Caco-2 (cell line): ENCODE data around the gene KCNC4. TPM values are rescaled to one million over a fixed set of nuclear protein-coding genes. Genes with fewer than 3 reads are reported as not detected.

Experiments used
- BruUV-seq: library from RNA; stranded (reverse); fragments of 400-500 nt; replicated peaks from 2 replicates; lab custom pipeline; 2021; lab: Mats Ljungman, UMichigan
- CTCF ChIA-PET: fragments of 300-600 bp; sonication (Branson Sonifier 250); formaldehyde crosslinking; loops from one replicate; lab custom pipeline; 2022; ENCODE audit warnings: antibody characterized with exemption; lab: Charles Lee
- POLR2A ChIA-PET: fragments of 300-600 bp; sonication (Branson Sonifier 250); formaldehyde crosslinking; loops from one replicate; lab custom pipeline; 2022; ENCODE audit warnings: antibody characterized with exemption; lab: Charles Lee
- DNase-seq, 2 experiments: peaks; one replicate each; pipeline versions ENCODE4 v3.0.0 to v3.0.0-alpha.2; 2020 to 2022
- H3K27me3 ChIP-seq: replicated peaks from 2 replicates; pipeline ENCODE4 v1.6.0; 2011; ENCODE audit warnings: low read length; ENCODE audit not compliant: control insufficient read depth, insufficient read depth
- H3K36me3 ChIP-seq: 2 replicates; pipeline ENCODE4 v1.5.1; 2011; ENCODE audit warnings: low read length; ENCODE audit not compliant: control insufficient read depth, insufficient read depth
- H3K4me1 ChIP-seq: fragments of 250-450 bp; sonication (Bioruptor Pico); 2 replicates; pipeline ENCODE4 v1.5.1; 2020; ENCODE audit warnings: mild to moderate bottlenecking
- H3K4me3 ChIP-seq: 2 replicates; pipeline ENCODE4 v1.5.1; 2011; ENCODE audit warnings: low read depth, mild to moderate bottlenecking, control low read depth, low read length
- H3K9me3 ChIP-seq: fragments of 250-450 bp; sonication (Bioruptor Pico); 2 replicates; pipeline ENCODE4 v1.5.1; 2020; ENCODE audit warnings: mild to moderate bottlenecking, moderate library complexity
- H3K27ac Mint-ChIP-seq: one replicate; pipeline ENCODE4 v1.8.0; 2022; ENCODE audit warnings: mixed read lengths; ENCODE audit not compliant: unreplicated experiment
- H3K27me3 Mint-ChIP-seq: one replicate; pipeline ENCODE4 v1.8.0; 2022; ENCODE audit warnings: mixed read lengths; ENCODE audit not compliant: insufficient read depth, unreplicated experiment
- H3K36me3 Mint-ChIP-seq: one replicate; pipeline ENCODE4 v1.8.0; 2022; ENCODE audit warnings: mild to moderate bottlenecking, mixed read lengths; ENCODE audit not compliant: insufficient read depth, unreplicated experiment
- H3K4me1 Mint-ChIP-seq: one replicate; pipeline ENCODE4 v1.8.0; 2022; ENCODE audit warnings: low read depth, mixed read lengths; ENCODE audit not compliant: unreplicated experiment
- H3K4me3 Mint-ChIP-seq: one replicate; pipeline ENCODE4 v1.8.0; 2022; ENCODE audit warnings: mild to moderate bottlenecking, moderate library complexity, mixed read lengths; ENCODE audit not compliant: unreplicated experiment
- H3K9me3 Mint-ChIP-seq: one replicate; pipeline ENCODE4 v1.8.0; 2022; ENCODE audit warnings: mixed read lengths; ENCODE audit not compliant: unreplicated experiment
- CTCF ChIP-seq, 2 experiments: fragments of 200-600 bp in 1 of 2; IDR thresholded peaks; 1 replicate in 1 of 2; 2 replicates in 1 of 2; pipeline versions ENCODE4 v1.5.1 to v1.8.0; 2011 to 2022; ENCODE audit warnings: antibody characterized with exemption in 1 of 2, control low read depth in 1 of 2, inconsistent platforms in 1 of 2, low read depth in 1 of 2, low read length in 1 of 2, mild to moderate bottlenecking in 1 of 2, moderate library complexity in 1 of 2; ENCODE audit not compliant: insufficient read depth in 1 of 2, severe bottlenecking in 1 of 2, unreplicated experiment in 1 of 2
- intact Hi-C: fragments of 100-400 bp; cut with micrococcal nuclease; formaldehyde crosslinking; loops from one replicate; pipeline ENCODE4 v1.10.0; 2022; ENCODE audit not compliant: unreplicated experiment
- total RNA-seq: library from RNA; stranded (reverse); gene quantifications from 2 replicates; pipeline ENCODE4 v1.2.3, GENCODE V29; 2022

The KCNC4 gene
- total RNA-seq, 1 experiment from 2014 or later, result 5.3 TPM

GRCh38 chr1:110187139-110187890, 22.8 kb upstream of the KCNC4 start:
- H3K36me3 Mint-ChIP-seq, result no peaks in the 10 kb centered on the region
- TF ChIP-seq CTCF (IDR thresholded peaks at IDR 0.05; ENCODE audit: insufficient read depth in 1 of 2, low read depth in 1 of 2, low read length in 1 of 2, severe bottlenecking in 1 of 2, unreplicated experiment in 1 of 2), result no peak
- Histone ChIP-seq H3K36me3 (no peaks in the 10 kb centered on the region), H3K9me3 (no peaks in the 10 kb centered on the region), H3K27me3 (peaks cover 1% of the 10 kb centered on the region; the same call in 1 of the 2 replicates), H3K4me3 (no peak overlapping the region), H3K4me1 (no peaks in the 10 kb centered on the region)
- no peak overlapping the region for H3K27ac Mint-ChIP-seq
- H3K4me1 Mint-ChIP-seq, result peaks cover 7% of the 10 kb centered on the region
- CTCF ChIA-PET, result no interaction called here
- BruUV-seq, result no TSS peak
- intact Hi-C loops, result no loop called here
- DNase-seq, result no peak
- peaks cover 20% of the 10 kb centered on the region for H3K27me3 Mint-ChIP-seq
- POLR2A ChIA-PET, result no interaction called here
- no peaks in the 10 kb centered on the region for H3K9me3 Mint-ChIP-seq
- H3K4me3 Mint-ChIP-seq, result no peak overlapping the region

GRCh38 chr1:110188035-110188618, 22.0 kb upstream of the KCNC4 start:
- intact Hi-C loops, result no loop called here
- ChIA-PET CTCF (no interaction called here), POLR2A (no interaction called here)
- no peaks in the 10 kb centered on the region for H3K9me3 Mint-ChIP-seq
- H3K4me1 ChIP-seq, result no peaks in the 10 kb centered on the region
- H3K4me3 ChIP-seq, result no peak overlapping the region
- peaks cover 7% of the 10 kb centered on the region for H3K4me1 Mint-ChIP-seq
- H3K27me3 ChIP-seq, result peaks cover 1% of the 10 kb centered on the region; the same call in 1 of the 2 replicates
- no peak overlapping the region for H3K27ac Mint-ChIP-seq
- no peak overlapping the region for H3K4me3 Mint-ChIP-seq
- no peak for TF ChIP-seq CTCF (IDR thresholded peaks at IDR 0.05; ENCODE audit: insufficient read depth in 1 of 2, low read depth in 1 of 2, low read length in 1 of 2, severe bottlenecking in 1 of 2, unreplicated experiment in 1 of 2)
- no peaks in the 10 kb centered on the region for H3K36me3 Mint-ChIP-seq
- no TSS peak for BruUV-seq
- H3K36me3 ChIP-seq, result no peaks in the 10 kb centered on the region
- DNase-seq, result no peak
- H3K9me3 ChIP-seq, result no peaks in the 10 kb centered on the region
- H3K27me3 Mint-ChIP-seq, result peaks cover 20% of the 10 kb centered on the region

GRCh38 chr1:110189181-110189580, 20.9 kb upstream of the KCNC4 start:
- Mint-ChIP-seq H3K4me1 (peaks cover 7% of the 10 kb centered on the region), H3K36me3 (no peaks in the 10 kb centered on the region), H3K27me3 (peaks cover 20% of the 10 kb centered on the region), H3K27ac (no peak overlapping the region), H3K9me3 (no peaks in the 10 kb centered on the region), H3K4me3 (no peak overlapping the region)
- intact Hi-C loops, result no loop called here
- TF ChIP-seq CTCF (IDR thresholded peaks at IDR 0.05; ENCODE audit: insufficient read depth in 1 of 2, low read depth in 1 of 2, low read length in 1 of 2, severe bottlenecking in 1 of 2, unreplicated experiment in 1 of 2), result no peak
- Histone ChIP-seq H3K4me1 (no peaks in the 10 kb centered on the region), H3K27me3 (no peaks in the 10 kb centered on the region), H3K4me3 (no peak overlapping the region), H3K9me3 (no peaks in the 10 kb centered on the region), H3K36me3 (no peaks in the 10 kb centered on the region)
- no peak for DNase-seq
- no TSS peak for BruUV-seq
- ChIA-PET POLR2A (no interaction called here), CTCF (no interaction called here)
